GM21423 (cell line): ENCODE data around the gene ZNF763.
"Not testable (repeated sequence)": the region's sequence is repeated elsewhere in the genome, so short reads cannot be mapped to it uniquely, and the experiment has no call there.

Experiments used
- ATAC-seq: cut with Tn5 transposase; IDR thresholded peaks from one replicate; pipeline ENCODE4 v1.9.1; 2021; ENCODE audit warnings: mild to moderate bottlenecking, moderate library complexity; ENCODE audit not compliant: unreplicated experiment

ZNF763 gene

GRCh38 chr19:11970174-11970573 lies 5.3 kb downstream of the ZNF763 start:
- no peak for ATAC-seq

GRCh38 chr19:11971041-11971440 lies 6.2 kb downstream of the ZNF763 start:
- ATAC-seq = no peak

- no peak for ATAC-seq
Observed at GRCh38 chr19:11973019-11973810, 8.4 kb downstream of the ZNF763 start.

- no peak for ATAC-seq
Observed at GRCh38 chr19:11978492-11979100, 13.8 kb downstream of the ZNF763 start.

- ATAC-seq = no peak
Observed at GRCh38 chr19:11979527-11979926, 14.7 kb downstream of the ZNF763 start.

GRCh38 chr19:11982526-11982925 lies 17.7 kb downstream of the ZNF763 start:
- no peak for ATAC-seq

GRCh38 chr19:11984986-11985385 lies 20.1 kb downstream of the ZNF763 start:
- no peak for ATAC-seq

- no peak for ATAC-seq
Observed at GRCh38 chr19:11986754-11987153, 21.9 kb downstream of the ZNF763 start.

GRCh38 chr19:11987405-11988281 lies 22.8 kb downstream of the ZNF763 start:
- ATAC-seq = peak; percentile 84

- ATAC-seq = no peak
Observed at GRCh38 chr19:11989112-11989456, 24.2 kb downstream of the ZNF763 start.

GRCh38 chr19:11991921-11992320 lies 27.1 kb downstream of the ZNF763 start:
- not testable (repeated sequence) for ATAC-seq

- no peak for ATAC-seq
Observed at GRCh38 chr19:11995174-11995573, 30.3 kb downstream of the ZNF763 start.

- ATAC-seq = no peak
Observed at GRCh38 chr19:12000152-12000981, 35.5 kb downstream of the ZNF763 start.

GRCh38 chr19:12015015-12015752 lies 50.3 kb downstream of the ZNF763 start:
- no peak for ATAC-seq

GRCh38 chr19:12015753-12016116 lies 50.9 kb downstream of the ZNF763 start:
- no peak for ATAC-seq
